HEK293 (cell line): ENCODE measurements around the gene CBFA2T2.

ENCODE experiments used
- CTCF ChIA-PET: fragments of 350-600 bp; formaldehyde crosslinking; extraction: SDS; loops from one replicate; lab custom pipeline; 2021; ENCODE audit warnings: antibody characterized with exemption; lab: Yijun Ruan, JAX
- POLR2A ChIA-PET: fragments of 300-600 bp; formaldehyde crosslinking; extraction: SDS; loops from one replicate; lab custom pipeline; 2020; ENCODE audit warnings: antibody characterized with exemption, inconsistent platforms; lab: Yijun Ruan, JAX
- H3K27ac ChIP-seq: fragments of 200-500 bp; sonication (Bioruptor generic); 2 replicates; pipeline ENCODE4 v1.5.1; 2014; ENCODE audit warnings: low read depth, low read length, control low read depth, inconsistent platforms; ENCODE audit errors: extremely low read depth
- H3K36me3 ChIP-seq, 2 experiments: fragments of 200-500 bp in 1 of 2; sonication (Bioruptor generic) in 1 of 2; 1 replicate in 1 of 2; 2 replicates in 1 of 2; pipeline ENCODE4 v1.5.1; 2014 to 2017; ENCODE audit warnings: inconsistent platforms in 2 of 2, low read length in 2 of 2; ENCODE audit not compliant: control insufficient read depth in 2 of 2, insufficient read depth in 1 of 2
- H3K4me1 ChIP-seq: fragments of 200-500 bp; sonication (Bioruptor generic); 2 replicates; pipeline ENCODE4 v1.5.1; 2014; ENCODE audit warnings: mild to moderate bottlenecking, low read length, inconsistent platforms; ENCODE audit not compliant: control insufficient read depth, insufficient read depth
- H3K4me3 ChIP-seq: 2 replicates; pipeline ENCODE4 v1.5.1; 2011; ENCODE audit warnings: low read depth, mild to moderate bottlenecking, control low read depth, low read length, moderate library complexity
- H3K9me3 ChIP-seq: fragments of 200-500 bp; sonication (Bioruptor generic); 2 replicates; pipeline ENCODE4 v1.5.1; 2014; ENCODE audit warnings: low read depth, low read length, inconsistent platforms; ENCODE audit not compliant: control insufficient read depth, insufficient read depth
- GLI2 ChIP-seq: fragments of 450-650 bp; formaldehyde crosslinking; IDR thresholded peaks from 2 replicates; pipeline ENCODE4; 2017; ENCODE audit warnings: missing biosample characterization, missing genetic modification characterization, low read depth, borderline replicate concordance
- OSR2 ChIP-seq: fragments of 450-650 bp; formaldehyde crosslinking; IDR thresholded peaks from 2 replicates; pipeline ENCODE4 v1.5.1; 2016; ENCODE audit warnings: missing biosample characterization, missing genetic modification characterization
- PRDM1 ChIP-seq: fragments of 450-650 bp; formaldehyde crosslinking; IDR thresholded peaks from 2 replicates; pipeline ENCODE4; 2016; ENCODE audit warnings: missing biosample characterization, missing genetic modification characterization
- REST ChIP-seq: fragments of 450-650 bp; formaldehyde crosslinking; IDR thresholded peaks from 2 replicates; pipeline ENCODE4 v1.5.1; 2016; ENCODE audit warnings: missing biosample characterization, missing genetic modification characterization
- SCRT2 ChIP-seq: fragments of 450-650 bp; formaldehyde crosslinking; IDR thresholded peaks from 2 replicates; pipeline ENCODE4 v1.5.1; 2016; ENCODE audit warnings: missing biosample characterization, missing genetic modification characterization
- SP7 ChIP-seq: fragments of 450-650 bp; formaldehyde crosslinking; IDR thresholded peaks from 2 replicates; pipeline ENCODE4 v1.5.1; 2016; ENCODE audit warnings: missing biosample characterization, missing genetic modification characterization
- WT1 ChIP-seq: fragments of 450-650 bp; formaldehyde crosslinking; IDR thresholded peaks from 2 replicates; pipeline ENCODE4 v1.5.1; 2016; ENCODE audit warnings: missing biosample characterization, missing genetic modification characterization
- ZBTB17 ChIP-seq: fragments of 450-650 bp; formaldehyde crosslinking; IDR thresholded peaks from 2 replicates; pipeline ENCODE4 v1.5.1; 2016; ENCODE audit warnings: missing biosample characterization, missing genetic modification characterization
- ZBTB21 ChIP-seq: fragments of 450-650 bp; formaldehyde crosslinking; IDR thresholded peaks from 2 replicates; pipeline ENCODE4 v1.5.1; 2017; ENCODE audit warnings: missing biosample characterization, missing genetic modification characterization
- ZNF138 ChIP-seq: fragments of 450-650 bp; formaldehyde crosslinking; IDR thresholded peaks from 2 replicates; pipeline ENCODE4 v1.5.1; 2016; ENCODE audit warnings: missing biosample characterization, missing genetic modification characterization, borderline replicate concordance
- ZNF175 ChIP-seq: fragments of 450-650 bp; formaldehyde crosslinking; IDR thresholded peaks from 2 replicates; pipeline ENCODE4 v1.5.1; 2016; ENCODE audit warnings: missing biosample characterization, missing genetic modification characterization
- ZNF2 ChIP-seq: fragments of 450-650 bp; formaldehyde crosslinking; IDR thresholded peaks from 2 replicates; pipeline ENCODE4 v1.5.1; 2016; ENCODE audit warnings: missing biosample characterization, missing genetic modification characterization
- ZNF202 ChIP-seq: fragments of 450-650 bp; formaldehyde crosslinking; IDR thresholded peaks from 2 replicates; pipeline ENCODE4 v1.5.1; 2016; ENCODE audit warnings: missing biosample characterization, missing genetic modification characterization, borderline replicate concordance
- ZNF214 ChIP-seq: fragments of 450-650 bp; formaldehyde crosslinking; IDR thresholded peaks from 2 replicates; pipeline ENCODE4 v1.5.1; 2017; ENCODE audit warnings: missing biosample characterization, mild to moderate bottlenecking, missing genetic modification characterization, borderline replicate concordance
- ZNF302 ChIP-seq: fragments of 450-650 bp; formaldehyde crosslinking; IDR thresholded peaks from 2 replicates; pipeline ENCODE4 v1.5.1; 2016; ENCODE audit warnings: missing biosample characterization, missing genetic modification characterization, low read depth
- ZNF341 ChIP-seq: fragments of 450-650 bp; formaldehyde crosslinking; IDR thresholded peaks from 2 replicates; pipeline ENCODE4; 2016; ENCODE audit warnings: low read depth, missing biosample characterization, missing genetic modification characterization
- ZNF433 ChIP-seq: fragments of 450-650 bp; formaldehyde crosslinking; IDR thresholded peaks from 2 replicates; pipeline ENCODE4 v1.5.1; 2016; ENCODE audit warnings: missing biosample characterization, missing genetic modification characterization, low read depth
- ZNF555 ChIP-seq: fragments of 450-650 bp; formaldehyde crosslinking; conservative IDR thresholded peaks from 2 replicates; pipeline ENCODE4 v1.5.1; 2017; ENCODE audit warnings: missing biosample characterization, mild to moderate bottlenecking, missing genetic modification characterization, inconsistent platforms
- ZNF654 ChIP-seq: fragments of 450-650 bp; formaldehyde crosslinking; IDR thresholded peaks from 2 replicates; pipeline ENCODE4 v1.5.1; 2016; ENCODE audit warnings: low read depth, missing biosample characterization, missing genetic modification characterization
- ZNF692 ChIP-seq: fragments of 450-650 bp; formaldehyde crosslinking; IDR thresholded peaks from 2 replicates; pipeline ENCODE4 v1.5.1; 2016; ENCODE audit warnings: missing biosample characterization, missing genetic modification characterization
- ZNF791 ChIP-seq: fragments of 450-650 bp; formaldehyde crosslinking; IDR thresholded peaks from 2 replicates; pipeline ENCODE4 v1.5.1; 2016; ENCODE audit warnings: missing biosample characterization, missing genetic modification characterization
- ZNF830 ChIP-seq: fragments of 450-650 bp; IDR thresholded peaks from 2 replicates; pipeline ENCODE4 v1.5.0; 2018; ENCODE audit warnings: missing biosample characterization, missing genetic modification characterization, low read depth, mild to moderate bottlenecking, moderate library complexity
- TF ChIP-seq, protein P1 (sequence below): fragments of 450-650 bp; formaldehyde crosslinking; IDR thresholded peaks from 2 replicates; pipeline ENCODE4 v1.5.1; 2017; ENCODE audit warnings: missing biosample characterization, missing genetic modification characterization

CBFA2T2 gene

DNA sequence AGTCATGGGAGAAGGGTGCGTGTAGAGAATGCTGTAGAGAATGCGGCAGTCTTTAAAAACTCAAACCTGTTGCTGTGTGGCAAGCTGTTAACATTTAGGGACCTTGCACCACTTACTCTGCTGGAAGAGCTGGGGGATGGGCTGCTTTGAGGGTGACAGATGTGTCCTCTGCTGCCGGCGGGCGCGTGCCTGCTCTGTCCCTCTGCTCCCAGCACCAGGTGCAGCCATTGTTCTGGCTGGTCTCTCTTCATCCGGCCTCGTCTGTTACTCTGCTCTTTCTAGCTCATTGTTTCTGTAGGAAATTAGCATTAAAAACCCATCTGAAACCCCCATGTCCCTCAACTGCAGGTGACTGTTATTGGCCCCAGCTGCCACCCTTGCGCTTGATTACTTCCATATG, 78.5 kb downstream of the CBFA2T2 start:
- Histone ChIP-seq H3K4me1 (peaks cover 25% of the 10 kb centered on the region), H3K4me3 (no peak overlapping the region), H3K36me3 (no peaks in the 10 kb centered on the region), H3K27ac (no peak overlapping the region)
- no peak for TF ChIP-seq ZNF555 (tag by site-specific recombination)
- no peak for TF ChIP-seq ZBTB21 (tag by site-specific recombination)
- no peak for TF ChIP-seq ZNF2
- no peak for TF ChIP-seq ZNF830 (tag by site-specific recombination)
- TF ChIP-seq, protein P1, sequence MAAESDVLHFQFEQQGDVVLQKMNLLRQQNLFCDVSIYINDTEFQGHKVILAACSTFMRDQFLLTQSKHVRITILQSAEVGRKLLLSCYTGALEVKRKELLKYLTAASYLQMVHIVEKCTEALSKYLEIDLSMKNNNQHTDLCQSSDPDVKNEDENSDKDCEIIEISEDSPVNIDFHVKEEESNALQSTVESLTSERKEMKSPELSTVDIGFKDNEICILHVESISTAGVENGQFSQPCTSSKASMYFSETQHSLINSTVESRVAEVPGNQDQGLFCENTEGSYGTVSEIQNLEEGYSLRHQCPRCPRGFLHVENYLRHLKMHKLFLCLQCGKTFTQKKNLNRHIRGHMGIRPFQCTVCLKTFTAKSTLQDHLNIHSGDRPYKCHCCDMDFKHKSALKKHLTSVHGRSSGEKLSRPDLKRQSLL (tag by site-specific recombination), result no peak
- peak; percentile 68 for TF ChIP-seq SCRT2 (tag by site-specific recombination)
- TF ChIP-seq, all 188 proteins: peak for 1
- CTCF ChIA-PET, result no interaction called here
- POLR2A ChIA-PET, result no interaction called here
- no peaks in the 10 kb centered on the region for H3K9me3 ChIP-seq

- CTCF ChIA-PET, result interaction anchor here (0.6 to 1.4 kb wide), 2 partner anchors 9 to 53 kb away, joined by 3 read pairs; no protein-coding TSS in a partner anchor
- Histone ChIP-seq H3K9me3 (no peaks in the 10 kb centered on the region), H3K27ac (no peak overlapping the region), H3K4me1 (peaks cover 25% of the 10 kb centered on the region), H3K4me3 (no peak overlapping the region), H3K36me3 (no peaks in the 10 kb centered on the region)
- TF ChIP-seq SP7 (tag by site-specific recombination) (0 out of 2 replicates have a peak, but pooled peaks have one; percentile 18), ZNF214 (no peak), ZNF302 (tag by site-specific recombination) (no peak), WT1 (peak; percentile 71)
- POLR2A ChIA-PET, result no interaction called here
These were observed 79.2 kb downstream of the CBFA2T2 start for GRCh38 chr20:33568868-33569801.

- ChIA-PET CTCF (interaction anchor here (0.6 to 1.4 kb wide), 2 partner anchors 8 to 54 kb away, joined by 3 read pairs; no protein-coding TSS in a partner anchor), POLR2A (no interaction called here)
- Histone ChIP-seq H3K36me3 (no peaks in the 10 kb centered on the region), H3K9me3 (no peaks in the 10 kb centered on the region), H3K27ac (no peak overlapping the region), H3K4me1 (peaks cover 25% of the 10 kb centered on the region), H3K4me3 (no peak overlapping the region)
- TF ChIP-seq ZNF341 (tag by site-specific recombination), result no peak
- no peak for TF ChIP-seq ZNF791
- TF ChIP-seq SCRT2 (tag by site-specific recombination), result no peak
- TF ChIP-seq OSR2 (tag by site-specific recombination), result peak; percentile 25; the same call in 1 of the 2 replicates
- TF ChIP-seq ZNF175 (tag by site-specific recombination), result no peak
- TF ChIP-seq ZNF433 (tag by site-specific recombination), result no peak
- no peak for TF ChIP-seq ZNF138 (tag by site-specific recombination)
- TF ChIP-seq ZNF692, result no peak
- TF ChIP-seq REST (tag by site-specific recombination), result no peak
- no peak for TF ChIP-seq GLI2
- TF ChIP-seq ZNF202 (tag by site-specific recombination), result no peak
- TF ChIP-seq ZNF654 (tag by site-specific recombination), result no peak
- TF ChIP-seq ZBTB17 (tag by site-specific recombination), result peak; percentile 50; the same call in 1 of the 2 replicates
- TF ChIP-seq PRDM1 (tag by site-specific recombination), result no peak
These were observed 80.0 kb downstream of the CBFA2T2 start for GRCh38 chr20:33569802-33570391.
